ENCODE measurements around the gene NBEAL2.

DNA sequence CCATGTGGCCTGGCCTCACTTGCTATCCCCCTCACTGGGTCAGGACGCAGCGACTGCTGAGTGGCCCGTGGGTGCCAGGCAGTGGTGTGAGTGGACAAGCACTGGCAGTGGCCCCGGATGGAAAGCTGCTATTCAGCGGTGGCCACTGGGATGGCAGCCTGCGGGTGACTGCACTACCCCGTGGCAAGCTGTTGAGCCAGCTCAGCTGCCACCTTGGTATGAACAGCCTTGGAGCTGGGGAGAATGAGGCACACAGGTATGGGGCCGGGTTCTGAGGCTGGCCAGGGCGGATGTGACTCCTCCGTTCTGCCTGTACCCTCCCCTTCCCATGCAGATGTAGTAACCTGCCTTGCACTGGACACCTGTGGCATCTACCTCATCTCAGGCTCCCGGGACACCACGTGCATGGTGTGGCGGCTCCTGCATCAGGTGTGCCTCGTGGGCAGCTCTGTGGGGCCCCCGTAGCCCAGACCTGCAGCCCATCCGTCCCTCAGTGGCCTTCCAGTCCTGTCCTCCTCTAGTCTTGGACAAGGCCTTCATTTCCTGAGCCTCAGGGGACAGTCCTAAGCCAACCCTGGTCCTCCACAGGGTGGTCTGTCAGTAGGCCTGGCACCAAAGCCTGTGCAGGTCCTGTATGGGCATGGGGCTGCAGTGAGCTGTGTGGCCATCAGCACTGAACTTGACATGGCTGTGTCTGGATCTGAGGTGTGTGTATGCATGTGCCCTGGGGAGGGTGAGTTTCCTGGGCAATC, 28.2 kb downstream of the NBEAL2 start:
- TF ChIP-seq POLR2AphosphoS5 (IDR thresholded peaks at IDR 0.05; ENCODE audit: borderline replicate concordance, low read depth, low read length) (no peak), FOXP2 (optimal IDR thresholded peaks at IDR 0.05; ENCODE audit: control extremely low read depth, extremely low read length, insufficient read depth) (no peak)
